ENCODE data around the gene ATP2A2. TPM values are rescaled to one million over a fixed set of nuclear protein-coding genes. Genes with fewer than 3 reads are reported as not detected.

ATP2A2 gene
- total RNA-seq, 1 donor from 2014 or later, result 93.5 TPM

- no peak for DNase-seq (ENCODE audit: low read depth)
- no peak overlapping the region for H3K4me3 ChIP-seq (ENCODE audit: low read depth, low read length)
- TF ChIP-seq CTCF (conservative IDR thresholded peaks at IDR 0.05; ENCODE audit: low read depth, low read length), result no peak
Observed at GRCh38 chr12:110365489-110366320, 84.7 kb downstream of the ATP2A2 start.

DNA sequence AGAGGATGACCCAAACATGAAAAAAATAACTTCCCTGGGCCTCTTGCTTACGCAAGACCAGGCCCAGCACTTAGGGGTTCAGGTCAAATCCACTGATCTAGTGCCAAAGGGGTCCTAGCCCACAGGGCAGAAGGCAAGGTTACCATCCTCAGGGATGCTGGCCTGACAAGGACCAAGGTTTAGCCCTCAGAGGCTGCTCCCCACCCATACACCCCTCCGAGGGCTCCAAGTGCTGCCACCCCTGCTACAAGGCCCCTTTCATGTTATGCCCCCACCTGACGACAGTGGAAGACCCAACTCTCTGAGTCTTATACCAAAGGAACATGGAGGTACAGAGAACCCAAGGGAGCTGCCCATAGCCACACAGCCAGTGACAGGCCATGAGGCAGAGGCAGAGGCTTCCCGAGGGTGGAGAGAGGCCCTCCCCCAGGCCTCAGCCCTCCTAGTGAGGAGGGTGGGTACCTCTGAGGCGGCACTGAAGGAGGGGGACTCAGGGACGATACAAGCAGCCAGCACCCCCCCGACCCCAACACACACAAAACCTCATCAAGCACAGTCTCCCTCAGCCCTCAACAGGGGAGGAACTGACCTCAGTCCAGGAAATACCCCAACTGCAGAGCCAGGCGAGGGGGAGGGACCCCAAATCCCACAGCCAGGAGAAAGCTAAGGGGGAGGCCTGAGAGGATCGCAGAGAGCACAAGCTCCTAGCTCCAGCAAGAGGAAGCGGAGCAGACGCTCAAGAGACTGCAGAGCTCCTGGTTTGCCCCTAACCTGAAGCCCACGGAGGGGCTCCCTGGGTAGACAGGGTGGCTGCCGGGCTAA, 85.5 kb downstream of the ATP2A2 start:
- no peak overlapping the region for H3K4me3 ChIP-seq (ENCODE audit: low read depth, low read length)
- DNase-seq (ENCODE audit: low read depth), result no peak
- no peak for TF ChIP-seq CTCF (conservative IDR thresholded peaks at IDR 0.05; ENCODE audit: low read depth, low read length)

DNA sequence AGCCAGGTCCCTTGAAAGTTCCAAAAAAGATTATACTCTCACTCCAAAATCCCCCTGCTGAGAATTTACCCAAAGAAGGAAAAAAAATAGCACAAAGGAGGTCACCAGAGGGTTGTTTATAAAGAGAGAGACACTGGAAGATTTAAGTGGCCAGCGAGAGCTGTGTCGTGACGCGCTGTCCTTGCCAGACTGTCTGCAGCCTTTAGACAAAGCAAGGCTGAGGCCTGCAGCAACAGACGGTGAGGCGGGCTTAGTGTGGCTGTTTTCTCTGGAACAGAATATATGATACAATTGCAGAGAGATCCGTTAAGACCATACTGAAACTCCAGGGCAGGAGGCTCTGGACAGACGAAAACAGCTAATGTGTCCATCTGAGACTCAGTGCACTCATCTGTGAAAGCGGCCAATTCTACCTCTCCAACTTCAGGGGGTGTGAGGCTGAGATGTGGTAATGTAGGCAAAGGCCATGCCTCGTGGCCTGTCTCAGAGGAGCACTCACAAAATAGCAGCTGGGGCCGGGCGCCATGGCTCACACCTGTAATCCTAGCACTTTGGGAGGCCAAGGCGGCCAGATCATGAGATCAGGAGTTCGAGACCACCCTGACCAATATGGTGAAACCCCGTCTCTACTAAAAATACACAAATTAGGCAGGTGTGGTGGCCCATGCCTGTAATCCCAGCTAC, 86.3 kb downstream of the ATP2A2 start:
- H3K4me3 ChIP-seq (ENCODE audit: low read depth, low read length), result no peak overlapping the region
- no peak for DNase-seq (ENCODE audit: low read depth)
- TF ChIP-seq CTCF (conservative IDR thresholded peaks at IDR 0.05; ENCODE audit: low read depth, low read length), result no peak

DNA sequence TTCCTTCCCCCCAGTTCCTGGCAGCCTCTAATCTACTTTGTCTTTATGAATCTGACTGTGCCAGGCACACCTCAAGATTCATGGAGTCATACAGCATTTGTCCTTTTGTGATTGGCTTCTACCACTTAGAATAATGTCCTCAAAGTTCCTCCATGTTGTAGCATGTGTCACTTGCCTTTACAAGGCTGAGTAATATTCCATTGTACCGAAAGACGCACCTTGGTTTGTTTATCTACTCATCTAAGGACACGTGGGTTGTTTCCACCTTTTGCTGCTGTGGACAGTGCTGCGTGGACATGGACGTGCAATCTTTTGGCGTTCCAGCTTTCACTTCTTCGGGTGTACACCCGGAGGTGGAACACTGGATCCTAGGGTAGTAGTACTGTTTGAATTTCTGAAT, 88.9 kb downstream of the ATP2A2 start:
- no peak overlapping the region for H3K4me3 ChIP-seq (ENCODE audit: low read depth, low read length)
- DNase-seq (ENCODE audit: low read depth), result no peak
- no peak for TF ChIP-seq CTCF (conservative IDR thresholded peaks at IDR 0.05; ENCODE audit: low read depth, low read length)

DNA sequence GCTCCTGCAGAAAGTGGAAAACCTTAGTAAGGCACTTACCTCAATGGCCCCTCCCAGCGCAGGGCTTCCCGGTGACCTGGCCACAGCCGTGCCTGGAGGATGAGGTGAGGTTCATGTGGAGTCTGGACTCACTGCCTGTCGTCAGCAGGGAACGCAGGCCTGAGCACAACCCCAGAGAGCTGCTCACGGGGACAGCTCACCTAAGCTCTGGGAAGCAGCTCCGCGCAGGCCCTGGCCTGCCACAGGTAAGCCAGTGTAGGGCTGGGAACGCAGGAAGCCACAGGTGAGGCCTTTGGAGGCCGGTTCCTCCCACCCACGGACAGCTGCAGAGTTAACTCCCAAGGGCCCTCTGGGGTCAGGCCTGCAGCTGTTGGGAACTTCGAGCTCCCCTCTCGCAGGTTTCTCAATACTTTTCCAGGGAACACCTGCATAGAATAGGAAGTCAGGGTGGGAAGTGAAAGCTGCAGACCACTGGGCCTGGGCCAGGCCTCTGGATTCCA, 89.7 kb downstream of the ATP2A2 start:
- H3K4me3 ChIP-seq (ENCODE audit: low read depth, low read length), result no peak overlapping the region
- peak; percentile 20 for TF ChIP-seq CTCF (conservative IDR thresholded peaks at IDR 0.05; ENCODE audit: low read depth, low read length)
- DNase-seq (ENCODE audit: low read depth), result no peak

DNA sequence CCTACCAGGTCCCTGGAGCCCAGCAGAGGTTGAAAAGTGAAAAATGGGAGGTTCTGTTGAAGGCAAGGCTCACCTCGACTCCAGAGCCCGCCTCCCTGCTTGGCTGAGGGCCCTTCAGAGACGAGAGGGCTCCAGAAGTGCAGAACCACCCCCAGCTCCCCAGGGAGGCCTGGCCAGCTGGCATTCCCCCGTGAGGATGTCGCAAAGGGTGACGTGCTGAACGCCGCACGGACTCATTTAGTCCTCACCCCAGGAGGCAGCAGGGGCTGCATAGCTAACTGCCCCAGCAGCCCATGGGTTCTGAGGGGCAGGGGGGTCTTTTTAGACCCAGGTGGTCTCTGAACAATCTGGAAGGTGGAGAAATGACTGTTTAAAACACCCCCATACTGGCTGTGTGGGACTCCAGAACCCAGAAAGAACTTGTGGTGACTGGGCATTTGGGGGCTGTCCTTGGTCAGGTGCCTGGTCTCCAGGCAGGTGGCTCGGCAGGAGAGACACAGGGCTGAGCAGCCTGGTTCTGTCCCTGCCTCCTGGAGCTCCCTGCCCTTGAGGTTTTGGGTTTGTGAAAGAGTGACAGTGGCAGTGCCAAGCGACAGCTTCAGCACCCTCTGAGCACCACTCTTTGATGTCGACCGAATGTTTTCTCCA, 90.5 kb downstream of the ATP2A2 start:
- H3K4me3 ChIP-seq (ENCODE audit: low read depth, low read length), result no peak overlapping the region
- no peak for DNase-seq (ENCODE audit: low read depth)
- no peak for TF ChIP-seq CTCF (conservative IDR thresholded peaks at IDR 0.05; ENCODE audit: low read depth, low read length)

All from epithelial cell of proximal tubule (primary cell).